Measurements from ENCODE around the gene RRP1. TPM values are rescaled to one million over a fixed set of nuclear protein-coding genes. Genes with fewer than 3 reads are reported as not detected.

Gene RRP1, protein sequence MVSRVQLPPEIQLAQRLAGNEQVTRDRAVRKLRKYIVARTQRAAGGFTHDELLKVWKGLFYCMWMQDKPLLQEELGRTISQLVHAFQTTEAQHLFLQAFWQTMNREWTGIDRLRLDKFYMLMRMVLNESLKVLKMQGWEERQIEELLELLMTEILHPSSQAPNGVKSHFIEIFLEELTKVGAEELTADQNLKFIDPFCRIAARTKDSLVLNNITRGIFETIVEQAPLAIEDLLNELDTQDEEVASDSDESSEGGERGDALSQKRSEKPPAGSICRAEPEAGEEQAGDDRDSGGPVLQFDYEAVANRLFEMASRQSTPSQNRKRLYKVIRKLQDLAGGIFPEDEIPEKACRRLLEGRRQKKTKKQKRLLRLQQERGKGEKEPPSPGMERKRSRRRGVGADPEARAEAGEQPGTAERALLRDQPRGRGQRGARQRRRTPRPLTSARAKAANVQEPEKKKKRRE
- 16.2 TPM for total RNA-seq

DNA sequence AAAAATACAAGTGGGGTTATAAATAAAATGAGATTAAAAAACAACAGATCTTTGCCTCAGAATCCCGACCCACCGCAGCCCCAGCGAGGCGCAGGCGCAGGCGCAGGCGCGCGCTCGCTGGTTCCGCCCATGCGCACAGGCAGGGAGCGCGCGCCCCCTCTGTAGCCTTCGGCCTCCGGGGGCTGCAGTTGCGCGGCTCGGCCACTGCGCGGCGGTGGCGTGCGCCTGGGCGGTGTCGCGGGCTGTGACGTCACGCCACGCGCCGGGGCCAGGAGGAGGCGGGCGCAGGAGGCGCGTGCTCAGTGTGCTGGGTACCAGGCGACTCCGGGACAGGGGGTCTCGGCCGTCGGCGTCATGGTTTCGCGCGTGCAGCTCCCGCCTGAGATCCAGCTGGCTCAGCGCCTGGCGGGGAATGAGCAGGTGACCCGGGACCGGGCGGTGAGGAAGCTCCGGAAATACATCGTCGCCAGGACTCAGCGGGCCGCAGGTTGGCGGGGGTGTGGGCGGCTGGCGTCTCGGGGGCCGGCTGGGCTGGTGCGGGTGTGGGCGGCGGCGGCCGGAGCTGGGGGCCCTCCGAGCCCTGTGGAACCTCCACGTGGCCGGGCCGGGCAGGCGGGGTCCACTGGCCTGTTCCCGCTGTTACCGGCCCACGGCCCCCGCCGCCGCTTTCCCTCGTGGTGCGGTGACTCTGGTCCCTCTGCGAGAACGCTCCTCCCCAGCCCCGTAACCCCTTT is at the start of gene RRP1:
TSS of gene RRP1 (plus strand) at position 302 of the 734 bp plus-strand sequence. CDS start at position 355, 53 bp downstream.
- peak; percentile 89 to 98 (median 92) for DNase-seq (ENCODE audit: low read depth in 2 of 3, low spot score in 2 of 3)

DNA sequence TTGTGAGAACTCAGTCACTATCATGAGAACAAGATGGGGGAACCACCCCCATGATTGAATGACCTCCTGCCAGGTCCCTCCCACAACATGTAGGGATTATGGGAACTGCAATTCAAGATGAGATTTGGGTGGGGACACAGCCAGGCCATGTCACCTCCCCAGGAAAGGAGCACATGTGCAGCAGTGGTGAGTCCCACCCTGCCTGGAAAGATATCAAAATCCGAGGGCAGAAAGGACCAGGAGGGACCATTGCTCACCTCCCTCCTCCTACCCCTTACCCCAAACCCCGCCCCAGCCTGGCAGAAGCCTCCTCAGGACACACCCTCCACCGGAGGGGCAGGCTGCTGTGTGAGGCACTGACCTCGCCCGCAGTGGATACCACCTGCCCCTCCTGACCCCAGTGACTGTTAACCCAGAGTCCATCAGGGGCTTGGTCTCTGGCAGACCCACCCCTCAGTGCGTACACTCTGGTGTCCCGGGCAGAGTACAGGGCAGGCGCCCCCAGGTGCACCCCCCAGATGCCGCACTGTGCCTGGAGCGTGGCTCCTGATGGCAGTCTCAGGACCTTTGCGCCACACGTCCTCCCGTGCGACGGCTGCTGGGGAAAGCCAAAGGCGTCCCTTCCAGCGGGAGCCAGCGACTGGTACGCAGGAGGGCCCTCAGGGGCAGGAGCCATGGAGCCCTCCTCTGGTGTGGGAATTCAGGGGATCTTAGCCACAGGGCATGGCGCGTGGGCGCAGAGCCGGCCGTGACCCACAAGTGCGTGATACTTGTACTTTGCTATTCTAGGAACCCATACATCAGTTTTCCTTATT is 49.5 kb upstream of the RRP1 start:
- DNase-seq (ENCODE audit: low read depth in 2 of 3, low spot score in 2 of 3), result peak in 1 of 3 donors; percentile 44

DNA sequence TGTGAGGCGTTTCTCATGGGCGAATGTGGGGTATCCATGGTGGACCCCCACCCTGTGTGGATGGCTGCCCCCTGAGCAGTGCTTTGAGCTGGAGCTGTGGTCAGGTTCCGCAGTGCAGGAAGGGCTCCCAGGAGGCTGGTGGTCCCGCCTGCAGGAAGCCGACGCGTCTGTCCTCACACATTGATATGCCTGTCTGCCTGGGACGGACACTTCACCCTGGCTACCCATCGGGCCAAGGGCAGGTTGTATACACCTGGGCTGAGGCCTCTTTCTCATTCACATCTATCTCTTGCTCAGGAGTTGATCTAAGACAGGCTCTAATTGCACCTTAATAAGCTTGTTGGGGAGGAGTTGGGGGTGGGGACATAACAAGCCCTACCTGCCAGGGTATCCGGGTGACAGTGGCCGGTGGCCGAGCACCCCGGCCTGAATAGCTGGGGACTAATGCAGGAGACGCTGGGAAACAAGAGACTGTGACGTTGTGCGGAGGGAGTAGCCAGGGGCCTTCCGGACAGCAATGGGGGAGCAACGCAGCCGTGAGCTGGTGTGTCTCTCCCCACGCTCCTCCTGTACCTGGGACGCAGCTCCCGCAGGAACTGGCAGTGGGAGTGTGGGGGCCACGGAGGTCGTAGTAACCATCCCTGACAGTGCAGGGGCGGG is 48.8 kb upstream of the RRP1 start:
- peak in 1 of 3 donors; percentile 65 for DNase-seq (ENCODE audit: low read depth in 2 of 3, low spot score in 2 of 3)

DNA sequence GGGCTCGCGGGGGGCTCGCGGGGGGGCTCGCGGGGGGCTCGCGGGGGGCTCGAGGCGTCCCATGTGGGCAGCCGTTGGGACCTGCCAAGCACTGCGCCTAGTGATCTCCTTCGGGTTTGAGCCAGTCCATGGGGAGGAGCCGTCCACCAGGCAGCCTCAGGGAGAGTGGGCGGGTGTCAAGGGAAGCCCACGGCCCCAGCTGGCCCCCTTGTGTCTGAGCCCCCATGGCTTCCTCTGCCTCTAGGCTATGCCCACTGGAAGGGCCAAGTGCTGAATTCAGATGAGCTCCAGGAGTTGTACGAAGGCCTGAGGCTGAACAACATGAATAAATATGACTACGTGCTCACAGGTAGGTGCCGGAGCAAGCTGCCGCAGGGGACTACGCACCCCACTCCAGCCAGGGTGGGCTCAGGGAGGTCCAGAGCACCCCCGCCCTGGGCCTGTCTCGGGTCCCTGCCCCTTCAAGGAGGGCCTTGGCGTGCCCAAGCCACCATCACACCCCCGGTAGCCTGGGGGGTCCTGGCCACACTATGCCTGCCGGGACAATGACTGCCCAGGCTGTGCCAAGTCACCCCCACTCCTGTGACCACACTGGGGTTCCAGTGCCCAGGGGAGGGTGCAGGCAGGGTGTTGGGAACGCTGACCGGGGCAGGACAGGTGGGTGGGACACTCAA is 47.8 kb upstream of the RRP1 start:
- DNase-seq (ENCODE audit: low read depth in 2 of 3, low spot score in 2 of 3), result no peak

DNA sequence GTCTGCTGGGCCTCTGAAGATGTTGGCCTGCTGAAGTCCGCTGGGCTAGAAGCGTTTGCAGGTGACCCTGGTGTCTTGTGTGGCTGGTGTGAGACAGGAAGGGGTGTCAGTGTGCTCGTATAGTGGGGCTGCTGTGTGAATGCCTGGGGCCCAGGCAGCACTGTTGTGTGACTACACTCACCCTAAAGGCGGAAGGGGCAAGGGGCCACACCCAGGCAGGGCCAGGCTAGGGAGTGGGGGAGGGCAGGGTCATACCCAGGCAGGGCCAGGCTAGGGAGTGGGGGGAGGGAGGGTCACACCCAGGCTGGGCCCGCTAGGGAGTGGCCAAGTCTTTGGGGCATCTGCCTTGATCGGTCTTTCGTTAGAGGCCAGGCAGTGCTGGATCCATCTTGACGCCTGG is 45.4 kb upstream of the RRP1 start:
- no peak for DNase-seq (ENCODE audit: low read depth in 2 of 3, low spot score in 2 of 3)

DNA sequence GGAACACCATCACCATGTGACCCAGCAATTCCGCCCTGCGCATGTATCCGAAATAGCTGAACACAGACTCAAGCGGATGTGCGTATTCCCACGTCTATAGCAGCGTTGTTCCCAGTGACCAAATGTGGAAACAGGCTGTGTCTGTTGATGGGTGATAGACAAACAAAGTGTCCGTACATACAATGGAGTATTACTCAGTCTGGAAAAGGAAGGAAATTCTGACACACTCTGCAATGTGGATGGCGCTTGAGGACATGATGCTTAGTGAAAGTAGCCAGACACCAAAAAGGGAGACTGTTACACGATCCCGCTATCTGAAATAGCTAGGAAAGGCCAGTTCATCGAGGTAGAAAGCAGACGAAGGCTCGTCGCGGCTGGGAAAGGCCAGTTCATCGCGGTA is 44.7 kb upstream of the RRP1 start:
- no peak for DNase-seq (ENCODE audit: low read depth in 2 of 3, low spot score in 2 of 3)

DNA sequence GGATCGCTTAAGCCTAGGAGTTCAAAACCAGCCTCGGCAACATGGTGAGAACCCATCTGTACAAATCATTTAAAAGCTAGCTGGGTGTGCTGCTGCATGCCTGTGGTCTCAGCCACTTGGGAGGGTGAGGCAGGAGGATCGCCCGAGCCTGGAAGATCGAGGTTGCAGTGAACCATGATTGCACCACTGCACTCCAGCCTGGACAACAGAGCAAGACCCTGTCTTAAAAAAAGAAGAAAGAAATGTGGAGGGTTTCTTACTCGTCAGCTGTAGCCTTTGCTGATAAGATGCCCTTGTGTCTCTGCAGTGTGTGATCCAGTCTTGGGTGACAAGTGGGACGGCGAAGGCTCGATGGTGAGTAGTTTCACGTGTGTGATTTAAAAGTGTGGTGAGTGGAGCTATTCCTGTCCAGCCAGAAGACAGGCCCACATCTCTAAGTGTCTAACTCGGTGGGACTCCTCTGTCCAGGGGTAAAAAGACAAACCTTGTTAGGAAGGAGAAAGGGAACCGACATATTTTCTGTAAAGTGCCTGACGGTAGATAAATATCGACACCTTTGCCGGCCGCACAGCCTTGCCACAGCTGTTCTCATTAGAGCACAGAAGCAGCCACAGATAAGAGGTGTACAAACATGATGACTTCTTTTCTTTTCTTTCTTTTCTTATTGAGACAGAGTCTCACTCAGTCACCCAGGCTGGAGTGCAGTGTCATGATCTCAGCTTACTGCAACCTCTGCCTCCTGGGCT is 43.4 kb upstream of the RRP1 start:
- DNase-seq (ENCODE audit: low read depth in 2 of 3, low spot score in 2 of 3), result no peak

DNA sequence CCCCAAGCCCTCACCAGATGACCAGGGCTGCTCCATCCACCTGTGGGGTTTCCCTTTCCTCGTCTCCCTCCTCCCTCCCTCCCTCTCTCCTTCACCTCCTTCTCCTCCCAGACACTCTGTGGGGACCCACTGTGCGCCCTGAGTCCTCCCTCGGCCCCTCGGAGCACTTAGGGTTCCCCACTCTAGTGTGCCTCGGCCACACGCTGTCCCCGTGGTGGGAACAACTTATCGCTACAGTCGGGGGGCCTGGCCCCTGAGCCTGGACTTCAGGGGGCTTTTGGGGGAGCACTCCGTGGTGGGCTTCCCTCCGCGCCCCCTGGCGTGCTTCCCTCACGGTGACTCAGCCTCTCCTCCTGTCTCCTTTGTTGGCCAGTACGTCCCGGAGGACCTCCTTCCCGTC is 40.8 kb upstream of the RRP1 start:
- DNase-seq (ENCODE audit: low read depth in 2 of 3, low spot score in 2 of 3), result no peak

DNA sequence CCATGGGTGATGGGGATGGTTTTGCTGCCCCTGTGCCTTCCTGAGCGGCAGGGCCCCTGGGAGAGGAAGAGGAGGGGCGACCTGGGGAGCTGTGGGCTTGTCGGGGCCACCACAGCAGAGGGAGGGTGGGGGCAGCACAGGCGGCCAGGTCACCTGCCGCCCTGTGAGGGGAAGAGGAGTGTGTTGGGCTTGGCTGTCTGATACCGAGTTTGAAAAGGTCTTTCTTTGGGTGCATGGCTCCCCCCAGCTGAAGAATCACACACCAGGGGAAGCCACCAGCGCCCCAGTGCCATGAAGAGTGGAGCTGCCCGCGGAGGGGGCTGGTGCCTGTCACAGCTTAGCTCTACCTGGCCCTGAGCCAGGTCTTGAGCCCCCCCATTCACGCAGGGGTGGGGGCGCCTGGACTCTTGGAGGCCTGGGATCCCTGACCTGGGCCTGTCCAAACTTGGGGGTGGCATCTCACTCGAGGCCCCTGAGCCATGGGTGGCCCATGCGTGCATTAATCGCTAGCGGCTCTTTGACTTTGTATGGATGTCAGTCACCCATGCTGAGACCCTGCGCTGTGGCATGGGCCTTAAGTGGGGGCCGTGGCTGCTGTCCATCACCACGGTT is 39.6 kb upstream of the RRP1 start:
- DNase-seq (ENCODE audit: low read depth in 2 of 3, low spot score in 2 of 3), result peak in 1 of 3 donors; percentile 40

DNA sequence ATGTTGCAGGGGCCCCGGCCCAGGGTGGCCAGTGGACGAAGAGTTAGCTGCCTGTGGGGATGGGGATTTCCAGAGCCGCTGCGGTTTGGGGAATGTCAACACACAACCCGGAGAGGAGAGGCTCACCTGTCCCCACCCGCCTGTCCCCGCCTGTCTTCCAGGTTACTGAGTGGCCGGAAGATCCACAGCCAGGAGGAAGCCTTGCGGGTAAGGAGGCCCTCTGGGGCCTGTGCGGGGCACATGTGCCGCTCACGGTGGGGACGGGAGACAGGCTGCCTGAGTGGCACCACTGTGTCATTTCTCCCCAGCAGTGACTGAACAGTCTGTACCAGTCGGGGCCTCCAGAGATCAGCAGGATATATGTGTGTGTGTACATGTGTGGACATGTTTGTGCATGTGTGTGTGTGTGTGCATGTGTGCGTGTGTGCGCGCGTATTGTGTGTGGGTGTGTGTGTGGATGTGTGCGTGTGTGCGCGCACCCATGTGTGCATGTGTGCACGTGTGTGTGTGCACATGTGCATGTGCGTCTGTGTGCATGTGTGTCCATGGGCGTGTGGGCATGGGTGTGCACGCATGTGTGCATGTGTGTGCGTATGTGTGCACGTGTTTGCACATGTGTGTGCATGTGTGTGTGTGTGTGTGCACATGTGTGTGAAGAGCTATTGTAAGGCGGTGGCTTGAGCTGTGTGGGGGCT is 38.9 kb upstream of the RRP1 start:
- DNase-seq (ENCODE audit: low read depth in 2 of 3, low spot score in 2 of 3), result no peak

DNA sequence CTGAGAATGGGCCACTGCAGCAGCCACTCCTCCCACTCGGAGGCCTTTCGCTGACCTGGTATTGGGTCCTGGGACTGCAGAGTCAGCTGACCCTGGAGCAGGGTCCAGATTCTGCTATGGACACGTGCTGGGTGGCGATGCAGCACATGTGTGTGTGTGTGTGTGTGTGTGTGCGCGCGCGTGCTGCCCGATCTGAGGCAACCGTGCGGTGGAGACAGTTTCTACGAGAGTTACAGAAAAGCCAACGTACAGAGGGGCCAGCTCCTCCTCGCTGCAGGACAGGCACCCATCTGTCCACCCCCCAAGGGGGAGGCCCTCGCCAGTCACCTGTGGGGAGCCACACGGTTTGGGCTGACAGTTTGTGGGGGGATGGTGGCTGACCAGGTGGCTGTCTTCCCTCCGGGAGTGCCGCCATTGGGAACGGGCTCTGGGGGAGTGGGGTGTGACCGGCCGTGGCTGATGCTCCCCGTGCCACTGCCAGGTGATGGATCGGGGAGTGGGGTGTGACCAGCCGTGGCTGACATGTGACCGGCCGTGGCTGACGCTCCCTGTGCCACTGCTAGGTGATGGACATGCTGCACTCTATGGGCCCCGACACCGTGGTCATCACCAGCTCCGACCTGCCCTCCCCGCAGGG is 37.3 kb upstream of the RRP1 start:
- DNase-seq (ENCODE audit: low read depth in 2 of 3, low spot score in 2 of 3), result no peak

DNA sequence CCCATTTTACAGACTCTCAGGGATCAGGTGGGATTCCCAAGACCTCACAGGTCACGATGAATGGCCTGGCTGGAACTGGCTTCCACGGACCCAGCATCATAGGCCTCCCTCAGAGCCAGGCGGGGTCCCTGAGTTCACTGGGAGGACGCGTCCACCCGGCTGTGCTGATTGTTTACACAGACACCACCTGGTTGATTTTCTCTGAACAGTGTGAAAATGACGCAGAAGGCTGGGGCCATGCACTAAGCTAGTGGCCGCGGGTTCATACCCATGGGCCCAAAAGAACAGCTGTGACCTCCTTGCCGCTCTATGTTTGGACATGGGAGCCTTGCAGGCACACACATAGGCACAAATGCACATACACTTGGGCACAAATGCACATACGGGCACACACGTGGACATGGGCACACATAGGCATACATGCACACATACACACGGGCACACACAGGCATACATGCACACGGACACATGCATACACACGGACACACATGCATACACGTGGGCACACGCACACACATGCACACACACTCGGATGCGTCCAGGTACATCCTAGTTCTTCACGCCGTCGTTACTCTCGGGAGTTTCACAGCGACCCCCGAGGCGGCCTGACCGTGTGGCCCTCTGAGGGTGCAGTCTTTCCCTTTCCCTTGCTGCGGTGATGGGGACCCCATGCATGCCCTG is 36.5 kb upstream of the RRP1 start:
- no peak for DNase-seq (ENCODE audit: low read depth in 2 of 3, low spot score in 2 of 3)

DNA sequence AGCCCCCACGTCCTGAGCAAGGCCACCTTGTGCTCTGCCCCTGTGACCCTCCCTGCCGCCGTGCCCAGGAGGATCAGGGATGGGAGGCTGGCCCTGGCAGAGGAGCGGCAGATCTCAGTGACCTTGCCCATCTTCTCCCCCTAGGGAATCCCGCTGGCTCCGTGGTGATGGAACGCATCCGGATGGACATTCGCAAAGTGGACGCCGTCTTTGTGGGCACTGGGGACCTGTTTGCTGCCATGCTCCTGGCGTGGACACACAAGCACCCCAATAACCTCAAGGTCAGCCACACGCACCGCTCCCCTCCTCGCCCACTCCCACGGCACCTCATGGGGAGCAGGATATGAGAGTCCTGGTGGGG is 36.0 kb upstream of the RRP1 start:
- DNase-seq (ENCODE audit: low read depth in 2 of 3, low spot score in 2 of 3), result no peak

DNA sequence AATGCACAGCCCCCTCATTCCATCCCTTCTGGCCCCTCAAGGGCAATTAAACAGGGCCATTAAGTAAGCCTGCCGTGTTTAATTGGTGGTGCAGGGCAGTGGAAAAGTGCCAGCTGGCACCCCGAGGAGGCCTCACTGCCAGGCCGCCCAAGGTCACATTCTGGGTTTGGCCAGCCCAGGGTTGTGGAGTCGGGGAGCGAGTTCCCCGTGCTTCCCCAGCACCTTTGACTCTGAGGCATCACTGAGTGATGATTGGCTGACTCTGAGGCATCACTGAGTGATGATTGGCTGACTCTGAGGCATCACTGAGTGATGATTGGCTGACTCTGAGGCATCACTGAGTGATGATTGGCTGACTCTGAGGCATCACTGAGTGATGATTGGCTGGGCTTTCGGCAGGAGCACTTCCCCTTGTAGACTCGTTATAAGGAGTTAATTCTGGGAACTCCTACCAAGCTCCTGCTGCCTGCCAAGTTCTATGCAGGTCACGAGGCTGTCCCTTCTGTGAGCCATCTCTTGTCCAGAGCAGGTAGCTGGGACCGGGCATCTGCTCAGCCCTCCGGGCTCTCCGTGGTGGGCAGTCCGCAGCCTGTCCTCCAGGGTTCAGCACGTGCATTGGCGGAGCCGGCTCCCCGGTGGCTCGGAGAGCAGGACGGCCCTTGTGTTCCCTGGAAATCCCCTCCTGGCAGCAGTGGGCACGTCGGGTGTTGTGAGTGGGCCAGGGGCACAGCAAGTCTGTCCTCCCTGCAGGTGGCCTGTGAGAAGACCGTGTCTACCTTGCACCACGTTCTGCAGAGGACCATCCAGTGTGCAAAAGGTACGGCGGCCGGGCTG is 34.2 kb upstream of the RRP1 start:
- DNase-seq (ENCODE audit: low read depth in 2 of 3, low spot score in 2 of 3), result no peak

DNA sequence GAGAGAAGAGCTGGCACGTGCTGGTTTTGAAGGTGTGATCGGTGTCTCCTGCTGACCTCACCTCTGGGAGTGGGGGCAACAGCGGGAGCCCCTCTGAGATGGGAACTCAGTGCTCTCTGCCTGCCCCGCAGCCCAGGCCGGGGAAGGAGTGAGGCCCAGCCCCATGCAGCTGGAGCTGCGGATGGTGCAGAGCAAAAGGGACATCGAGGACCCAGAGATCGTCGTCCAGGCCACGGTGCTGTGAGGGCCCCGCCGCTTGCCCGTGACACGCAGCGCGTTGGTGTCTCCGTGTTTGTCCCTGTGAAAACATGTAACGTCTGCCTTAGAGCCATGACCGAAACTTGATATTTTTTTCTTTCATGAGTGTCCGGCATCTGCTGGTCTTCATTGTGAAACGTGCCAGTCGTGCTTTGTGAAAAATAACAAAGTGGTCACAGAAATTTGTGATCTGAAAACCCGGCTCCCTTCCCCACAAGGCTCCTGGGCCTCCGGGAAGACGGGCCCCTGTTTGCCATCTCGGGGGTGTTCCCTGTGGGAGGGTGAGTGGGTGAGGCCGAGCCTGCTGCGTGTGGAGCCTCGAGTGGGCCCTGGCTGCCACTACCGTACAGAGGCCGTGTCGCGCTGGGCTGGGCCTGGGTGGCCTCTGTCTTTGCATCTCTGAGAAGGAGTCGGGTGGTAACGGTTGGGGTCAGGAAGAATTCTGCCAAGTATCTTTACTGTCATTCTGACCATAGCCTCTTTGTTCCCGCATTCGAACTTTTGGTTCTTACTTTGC is 33.4 kb upstream of the RRP1 start:
- DNase-seq (ENCODE audit: low read depth in 2 of 3, low spot score in 2 of 3), result no peak

DNA sequence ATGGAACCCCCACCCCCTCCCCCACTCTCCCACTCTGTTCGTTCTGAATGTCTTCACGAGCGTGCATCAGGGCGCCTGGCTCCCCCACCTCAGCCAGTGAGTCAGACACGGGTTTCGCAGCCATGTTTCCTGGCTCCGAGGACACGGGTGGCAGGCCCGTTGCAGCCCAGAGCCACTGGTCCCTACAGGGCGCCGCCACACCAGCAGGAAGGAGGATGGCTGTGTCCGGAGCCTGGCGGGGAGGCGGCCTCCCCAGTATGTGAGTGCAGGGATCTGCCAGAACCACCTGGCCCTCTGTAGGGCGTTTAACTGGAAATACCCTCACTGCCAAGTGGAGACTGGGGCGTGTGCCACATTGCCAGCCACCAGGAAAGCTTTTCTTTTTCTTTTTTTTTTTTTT is 31.8 kb upstream of the RRP1 start:
- no peak for DNase-seq (ENCODE audit: low read depth in 2 of 3, low spot score in 2 of 3)
